Kidney glomerular epithelial cell (primary cell): ENCODE data around the gene NADK.
"Not testable (repeated sequence)": the region's sequence is repeated elsewhere in the genome, so short reads cannot be mapped to it uniquely, and the experiment has no call there.

Source experiments
- DNase-seq: peaks from one replicate; lab custom pipeline; 2025; lab: John Stamatoyannopoulos, UW

The NADK gene

GRCh38 chr1:1704284-1704957 lies 73.8 kb downstream of the NADK start:
- not testable (repeated sequence) for DNase-seq

GRCh38 chr1:1703796-1704195 lies 74.5 kb downstream of the NADK start:
- DNase-seq = no peak

GRCh38 chr1:1702506-1702905 lies 75.8 kb downstream of the NADK start:
- not testable (repeated sequence) for DNase-seq
